ENCODE results near the gene SUSD5.
"Not testable (repeated sequence)": the region's sequence is repeated elsewhere in the genome, so short reads cannot be mapped to it uniquely, and the experiment has no call there.

SUSD5 gene

GRCh38 chr3:33152363-33153360, 65.9 kb downstream of the SUSD5 start:
- DNase-seq (ENCODE audit: low spot score): peak; percentile 26

GRCh38 chr3:33149342-33149741, 69.3 kb downstream of the SUSD5 start:
- DNase-seq (ENCODE audit: low spot score): no peak

- no peak for DNase-seq (ENCODE audit: low spot score)
Measured at GRCh38 chr3:33146791-33147445, 71.7 kb downstream of the SUSD5 start.

GRCh38 chr3:33145901-33146580, 72.6 kb downstream of the SUSD5 start:
- DNase-seq (ENCODE audit: low spot score): no peak

DNA sequence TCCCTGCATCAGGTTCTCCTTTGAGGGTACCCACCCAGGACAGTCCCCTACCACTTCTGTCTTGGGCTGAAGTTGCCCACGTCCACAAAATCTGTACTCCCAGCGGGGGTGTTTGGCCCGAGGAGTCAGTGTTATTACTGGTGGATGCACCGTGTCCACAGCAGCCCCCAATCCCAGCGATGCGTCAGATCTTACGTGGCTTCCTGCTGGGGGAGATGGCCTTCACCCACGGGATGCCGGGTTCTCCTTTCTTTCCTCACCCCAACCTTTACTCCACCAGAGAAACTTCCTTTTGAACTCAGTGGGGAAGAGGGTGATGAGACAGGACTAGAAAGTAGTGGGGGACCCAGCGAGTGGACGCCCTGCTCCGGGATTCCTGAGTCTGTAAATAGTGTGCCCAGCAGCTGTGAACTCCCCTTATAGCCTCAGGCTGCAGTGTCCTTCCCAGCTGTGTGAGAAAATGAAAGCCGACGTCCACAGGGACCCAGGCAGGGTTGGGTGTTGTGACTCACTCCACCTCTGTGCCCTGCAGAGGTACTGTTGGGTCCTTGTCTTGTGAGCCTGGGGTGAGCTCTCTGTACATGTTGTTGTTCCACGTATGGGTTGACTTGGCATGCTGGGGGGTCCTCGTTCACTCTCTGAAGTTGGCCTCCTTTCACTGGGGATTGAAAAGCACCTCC, 73.2 kb downstream of the SUSD5 start:
- DNase-seq (ENCODE audit: low spot score): no peak

- no peak for DNase-seq (ENCODE audit: low spot score)
Measured at GRCh38 chr3:33144433-33144832, 74.2 kb downstream of the SUSD5 start.

- DNase-seq (ENCODE audit: low spot score): no peak
Measured at GRCh38 chr3:33141006-33141405, 77.6 kb downstream of the SUSD5 start.

DNA sequence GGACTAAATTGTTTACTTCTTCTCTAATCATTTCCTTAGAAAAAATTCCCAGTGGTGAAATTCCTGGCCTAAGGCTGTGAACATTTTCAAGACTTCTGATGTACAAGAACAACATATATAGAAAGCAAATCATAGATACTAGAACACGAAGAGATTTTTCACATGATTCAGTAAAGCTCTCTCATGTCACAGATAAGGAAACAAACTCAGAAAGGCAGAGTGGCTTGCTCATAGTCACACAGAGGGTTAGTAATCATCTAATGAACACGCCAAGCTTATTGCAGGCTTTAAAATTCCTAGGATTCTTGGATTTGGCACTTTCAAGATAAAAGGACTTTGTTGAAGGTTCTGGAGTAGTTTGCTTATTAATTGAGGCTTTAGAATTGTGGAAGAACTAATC, 78.6 kb downstream of the SUSD5 start:
- no peak for DNase-seq (ENCODE audit: low spot score)

DNA sequence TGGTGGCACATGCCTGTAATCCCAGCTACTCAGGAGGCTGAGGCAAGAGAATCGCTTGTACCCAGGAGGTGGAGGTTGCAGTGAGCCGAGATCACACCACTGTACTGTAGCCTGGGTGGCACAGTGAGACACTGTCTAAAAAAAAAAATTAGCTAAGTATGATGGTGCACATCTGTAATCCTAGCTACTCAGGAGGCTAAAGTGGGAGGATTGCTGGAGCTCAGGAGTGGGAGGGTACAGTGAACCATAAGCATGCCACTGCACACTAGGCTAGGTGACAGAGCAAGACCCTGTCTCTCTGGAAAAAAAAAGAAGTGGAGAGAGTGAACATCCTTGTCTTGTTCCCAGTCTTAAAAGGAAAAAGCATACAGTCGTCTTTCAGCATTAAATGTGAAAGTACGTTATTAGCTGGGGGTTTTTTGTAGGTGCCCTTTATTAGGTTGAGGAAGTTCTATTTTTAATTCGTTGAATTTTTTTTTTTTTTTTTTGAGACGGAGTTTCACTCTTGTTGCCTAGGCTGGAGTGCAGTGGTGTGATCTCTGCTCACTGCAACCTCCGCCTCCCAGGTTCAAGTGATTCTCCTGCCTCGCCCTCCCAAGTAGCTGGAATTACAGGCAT, 79.5 kb downstream of the SUSD5 start:
- not testable (repeated sequence) for DNase-seq (ENCODE audit: low spot score)

DNA sequence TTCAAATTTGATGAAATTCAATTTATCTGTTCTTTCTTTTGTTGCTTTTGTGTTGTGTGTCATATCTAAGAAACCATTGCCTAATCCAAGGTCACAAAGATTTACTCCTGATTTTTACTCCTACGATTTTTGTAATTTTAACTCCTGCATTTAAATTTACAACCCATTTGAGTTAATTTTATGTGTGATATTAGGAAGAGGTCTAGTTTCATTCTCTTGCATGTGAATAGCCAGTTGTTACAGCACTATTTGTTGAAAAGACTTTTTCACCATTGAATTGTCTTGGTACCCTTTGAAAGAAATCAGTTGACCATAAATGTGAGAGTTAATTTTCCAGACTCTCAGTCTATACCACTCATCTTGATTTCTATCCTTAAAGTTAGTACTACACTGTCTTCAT, 80.9 kb downstream of the SUSD5 start:
- DNase-seq (ENCODE audit: low spot score): no peak

- DNase-seq (ENCODE audit: low spot score): no peak
Measured at GRCh38 chr3:33134026-33134625, 84.5 kb downstream of the SUSD5 start.

DNA sequence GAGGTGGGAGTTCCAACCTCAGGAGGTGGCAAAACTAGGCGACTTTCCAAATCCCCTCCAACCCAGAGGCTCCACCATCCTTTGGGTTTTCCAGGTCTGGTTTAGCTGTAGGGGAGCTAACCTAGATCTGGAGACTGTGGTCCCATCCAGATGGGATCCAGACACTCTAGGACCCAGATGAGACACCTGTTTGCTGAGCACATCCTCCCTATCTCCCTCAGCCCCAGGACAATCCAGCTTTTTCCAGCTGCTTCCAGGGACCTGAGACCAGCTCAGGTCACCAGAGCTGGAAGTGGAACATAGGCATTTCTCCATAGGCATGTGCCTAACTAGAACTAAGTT, 86.6 kb downstream of the SUSD5 start:
- no peak for DNase-seq (ENCODE audit: low spot score)

DNA sequence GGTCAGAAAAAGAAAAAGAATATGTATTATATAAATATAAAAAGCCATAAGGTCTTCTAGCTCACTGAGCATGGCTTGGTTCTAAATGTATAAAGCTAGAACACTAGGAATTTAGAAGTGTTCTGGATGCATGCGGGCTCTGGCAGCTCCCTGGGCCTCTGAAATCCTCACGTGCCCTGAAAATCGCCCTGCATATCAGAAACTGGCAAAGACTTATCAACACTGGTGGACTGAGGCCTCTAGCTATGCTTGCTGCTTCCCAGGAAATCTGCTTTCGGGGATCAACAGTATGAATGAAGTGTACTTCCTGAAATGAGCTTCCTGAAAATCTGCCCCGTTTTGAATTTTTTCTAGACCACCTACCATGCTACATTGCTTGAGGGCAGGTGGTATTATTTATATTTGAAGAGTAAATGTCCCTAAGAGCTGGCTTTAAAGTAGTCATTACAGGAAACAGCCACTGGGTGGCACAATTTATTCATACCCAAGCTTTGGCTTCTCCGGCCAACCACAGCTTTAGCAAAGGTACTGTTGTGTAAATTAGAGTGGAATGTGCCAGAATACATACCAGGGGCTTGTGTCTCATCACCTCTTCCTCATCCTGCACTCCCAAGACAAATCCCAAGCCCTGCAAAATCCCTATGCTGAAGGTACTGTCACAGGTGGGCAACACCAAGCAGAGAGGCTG, 87.1 kb downstream of the SUSD5 start:
- peak; percentile 63 for DNase-seq (ENCODE audit: low spot score)

GRCh38 chr3:33130144-33130543, 88.5 kb downstream of the SUSD5 start:
- no peak for DNase-seq (ENCODE audit: low spot score)

GRCh38 chr3:33128706-33129105, 89.9 kb downstream of the SUSD5 start:
- DNase-seq (ENCODE audit: low spot score): no peak

DNA sequence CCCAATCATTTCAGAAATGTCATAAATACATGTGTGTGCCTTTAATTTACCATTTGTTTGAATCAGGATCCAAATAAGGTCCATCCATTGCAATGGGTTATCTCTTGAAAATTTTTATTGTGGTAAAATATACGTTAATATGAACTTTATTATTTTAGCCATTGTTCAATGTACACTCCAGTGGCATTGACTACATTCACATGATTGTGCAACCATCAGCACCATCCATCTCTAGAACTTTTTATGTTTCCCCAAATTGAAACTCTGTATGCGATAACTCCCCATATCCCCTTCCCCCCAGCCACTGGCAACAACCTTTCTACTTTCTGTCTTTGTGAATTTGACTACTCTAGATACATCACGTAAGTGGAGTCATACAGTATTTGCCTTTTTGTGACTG, 92.8 kb downstream of the SUSD5 start:
- DNase-seq (ENCODE audit: low spot score): no peak

DNA sequence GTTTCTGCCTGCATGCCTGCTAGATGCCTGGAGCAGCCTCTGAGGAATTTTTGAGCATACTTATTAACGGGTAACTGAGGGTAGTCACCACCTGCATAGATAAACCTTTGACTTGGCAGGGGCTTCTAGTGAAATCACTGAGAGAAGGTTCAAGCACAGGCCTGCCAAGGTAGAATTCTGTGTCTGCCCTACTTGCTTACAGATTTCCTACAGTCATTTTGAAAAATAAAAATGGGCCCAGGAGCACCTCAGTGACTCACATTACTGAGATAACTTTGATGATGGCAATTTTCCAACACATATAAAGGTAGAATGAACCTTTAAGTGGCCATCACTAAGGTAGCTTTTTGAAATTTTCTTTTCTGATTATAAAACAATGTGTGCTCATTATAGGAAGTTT, 94.0 kb downstream of the SUSD5 start:
- DNase-seq (ENCODE audit: low spot score): no peak

- DNase-seq (ENCODE audit: low spot score): no peak
Measured at GRCh38 chr3:33122991-33123390, 95.6 kb downstream of the SUSD5 start.

GRCh38 chr3:33119891-33120290, 98.7 kb downstream of the SUSD5 start:
- DNase-seq (ENCODE audit: low spot score): no peak

GRCh38 chr3:33117461-33117860, 101.1 kb downstream of the SUSD5 start:
- DNase-seq (ENCODE audit: low spot score): no peak
